HG03558 (cell line): ENCODE results near the gene INCENP.

ENCODE experiments used
- ATAC-seq: cut with Tn5 transposase; IDR thresholded peaks from one replicate; pipeline ENCODE4 v1.9.1; 2021; ENCODE audit warnings: moderate number of reproducible peaks; ENCODE audit not compliant: unreplicated experiment; ENCODE audit errors: extremely low read depth

The INCENP gene

GRCh38 chr11:62139526-62140303 lies 15.9 kb downstream of the INCENP start:
- ATAC-seq, result no peak

- ATAC-seq, result no peak
Measured at GRCh38 chr11:62140304-62141110, 16.7 kb downstream of the INCENP start.

- ATAC-seq, result no peak
Measured at GRCh38 chr11:62141111-62142042, 17.6 kb downstream of the INCENP start.

- no peak for ATAC-seq
Measured at GRCh38 chr11:62142043-62142375, 18.2 kb downstream of the INCENP start.

- no peak for ATAC-seq
Measured at GRCh38 chr11:62142921-62143320, 19.1 kb downstream of the INCENP start.

- ATAC-seq, result no peak
Measured at GRCh38 chr11:62143727-62144126, 19.9 kb downstream of the INCENP start.

- ATAC-seq, result no peak
Measured at GRCh38 chr11:62144641-62145255, 20.9 kb downstream of the INCENP start.

- no peak for ATAC-seq
Measured at GRCh38 chr11:62145261-62145871, 21.6 kb downstream of the INCENP start.

- ATAC-seq, result no peak
Measured at GRCh38 chr11:62146476-62147200, 22.8 kb downstream of the INCENP start.

GRCh38 chr11:62147545-62147944 lies 23.7 kb downstream of the INCENP start:
- ATAC-seq, result no peak

- ATAC-seq, result no peak
Measured at GRCh38 chr11:62148271-62148980, 24.6 kb downstream of the INCENP start.

- no peak for ATAC-seq
Measured at GRCh38 chr11:62149986-62150886, 26.4 kb downstream of the INCENP start.

- no peak for ATAC-seq
Measured at GRCh38 chr11:62150887-62151736, 27.3 kb downstream of the INCENP start.

GRCh38 chr11:62151737-62152102 lies 27.9 kb downstream of the INCENP start:
- ATAC-seq, result no peak

- ATAC-seq, result no peak
Measured at GRCh38 chr11:62152245-62153086, 28.7 kb downstream of the INCENP start.

GRCh38 chr11:62153087-62153395 lies 29.2 kb downstream of the INCENP start:
- ATAC-seq, result no peak
